Cardiac muscle cell (in vitro differentiated cells and primary cell): ENCODE data around the gene VPS13C. TPM values are rescaled to one million over a fixed set of nuclear protein-coding genes. Genes with fewer than 3 reads are reported as not detected.

ENCODE experiments used
- DNase-seq, 2 donors: peaks; one replicate each; pipeline versions ENCODE4 v3.0.0 to v3.0.0-alpha.2; 2010 to 2017; ENCODE audit warnings: low read depth in 1 of 2, low spot score in 1 of 2
- H3K27ac ChIP-seq: fragments of 200-600 bp; sonication (generic); 2 replicates; pipeline ENCODE4 v1.5.1; 2016
- H3K27me3 ChIP-seq: fragments of 200-600 bp; sonication (generic); 2 replicates; pipeline ENCODE4 v1.6.0; 2016; ENCODE audit warnings: control low read depth
- H3K36me3 ChIP-seq: fragments of 200-600 bp; sonication (generic); 2 replicates; pipeline ENCODE4 v1.5.1; 2016; ENCODE audit warnings: control low read depth
- H3K4me1 ChIP-seq: fragments of 200-600 bp; sonication (generic); 2 replicates; pipeline ENCODE4 v1.8.1; 2017; ENCODE audit warnings: low read depth, mild to moderate bottlenecking, mixed run types
- H3K4me3 ChIP-seq: fragments of 200-600 bp; sonication (generic); 2 replicates; pipeline ENCODE4 v1.5.1; 2016; ENCODE audit warnings: mild to moderate bottlenecking
- H3K9me3 ChIP-seq: fragments of 200-600 bp; sonication (generic); 2 replicates; pipeline ENCODE4 v1.5.1; 2017; ENCODE audit warnings: low read depth, mild to moderate bottlenecking, control low read depth
- CTCF ChIP-seq: IDR thresholded peaks from 2 replicates; pipeline ENCODE4 v1.5.1; 2012; ENCODE audit warnings: low read depth, mild to moderate bottlenecking, low read length
- polyA plus RNA-seq: library from polyadenylated mRNA; unstranded; fragments of >200 nt; fragmentation: Nextera tagmentation; extraction: Ambion mirVana; gene quantifications from 2 replicates; pipeline ENCODE4 v1.2.1, GENCODE V29; 2016
- total RNA-seq: library from RNA; depleted of rRNA; stranded (reverse); fragments of >200 nt; gene quantifications from 2 replicates; pipeline ENCODE4 v1.2.3, GENCODE V29; 2016

VPS13C gene
- total RNA-seq (13.8 and 31.8 TPM in 2 replicates), polyA plus RNA-seq (4.5 and 8.8 TPM in 2 replicates)

DNA sequence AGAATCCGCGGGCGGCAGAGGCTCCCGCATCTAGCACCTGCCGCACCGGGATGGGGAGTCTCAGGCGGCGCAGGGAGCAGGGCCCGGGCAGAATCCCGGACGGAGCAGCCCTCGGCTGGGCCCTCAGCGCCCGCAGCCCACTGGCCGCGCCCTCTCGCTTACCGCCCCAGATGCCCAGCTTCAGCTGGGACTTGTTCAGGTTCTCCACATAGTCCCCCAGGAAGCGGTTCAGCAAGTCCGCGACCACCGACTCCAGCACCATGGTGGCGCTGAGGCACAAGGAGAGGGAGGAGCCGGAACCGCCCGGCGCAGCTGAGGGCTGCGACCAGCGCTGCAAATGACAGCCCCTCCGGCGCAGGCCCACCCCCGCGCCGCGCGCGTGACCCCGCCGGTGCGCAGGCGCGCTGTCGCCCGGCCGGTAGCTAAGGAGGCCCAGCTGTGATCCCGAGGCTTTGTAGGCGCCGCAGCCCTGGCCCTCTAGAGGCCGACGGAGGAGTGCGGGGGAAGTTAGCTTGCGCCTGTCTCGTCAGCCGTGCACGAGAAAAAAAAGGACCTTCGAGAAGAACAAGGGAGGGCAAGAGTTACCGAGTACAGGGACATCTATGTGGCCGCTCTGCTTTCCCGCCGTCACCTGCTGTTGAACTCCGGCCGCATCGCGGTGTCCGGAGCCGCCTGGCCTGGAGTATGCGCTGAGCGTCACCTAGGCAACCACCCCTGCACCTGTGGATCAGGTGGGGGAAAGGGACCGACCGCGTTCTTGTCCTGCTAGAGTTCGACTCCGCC, at the start of gene VPS13C:
Gene VPS13C, minus strand, starts transcription at position 335 of the 783 bp plus-strand sequence. Its CDS starts 73 bp downstream, at position 262.
- Histone ChIP-seq H3K27me3 (peaks cover 46% of the 10 kb centered on the region), H3K27ac (peak within 1 kb of the TSS; percentile 6)

DNA sequence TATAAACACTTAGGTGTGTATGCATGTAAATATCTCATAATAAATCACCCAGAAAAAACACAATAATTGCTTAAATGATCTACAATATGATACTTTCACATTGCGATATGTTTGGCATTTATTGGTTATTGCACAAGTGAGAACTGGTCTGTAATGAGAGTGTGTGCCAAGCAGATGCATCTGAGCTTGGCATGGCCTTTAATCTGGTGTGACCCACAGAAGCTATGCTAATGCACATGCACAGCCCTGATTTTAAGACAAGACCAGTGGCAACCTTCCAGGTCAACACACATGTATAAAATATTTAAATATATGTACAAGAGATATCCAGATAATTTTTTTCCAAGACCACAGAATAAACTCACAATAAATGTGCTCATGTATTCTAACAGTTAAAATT, 49.2 kb upstream of the VPS13C start:
- no peak for TF ChIP-seq CTCF
- no peak overlapping the region for H3K27ac ChIP-seq
- no peak overlapping the region for H3K4me3 ChIP-seq
- DNase-seq, result no peak
- no peaks in the 10 kb centered on the region for H3K4me1 ChIP-seq
- H3K36me3 ChIP-seq, result no peaks in the 10 kb centered on the region
- H3K9me3 ChIP-seq, result no peaks in the 10 kb centered on the region
- H3K27me3 ChIP-seq, result no peaks in the 10 kb centered on the region

More for the DNA sequence above, at the start of gene VPS13C:
- no peaks in the 10 kb centered on the region for H3K4me1 ChIP-seq
- DNase-seq, result peak; percentile 95 to 96
- H3K36me3 ChIP-seq, result no peaks in the 10 kb centered on the region
- no peaks in the 10 kb centered on the region for H3K9me3 ChIP-seq
- H3K4me3 ChIP-seq, result peak within 1 kb of the TSS; percentile 57
- peak; percentile 75 for TF ChIP-seq CTCF

GRCh38 chr15:62108411-62108810, 48.2 kb upstream of the VPS13C start:
- Histone ChIP-seq H3K27ac (no peak overlapping the region), H3K4me1 (no peaks in the 10 kb centered on the region), H3K27me3 (no peaks in the 10 kb centered on the region), H3K36me3 (no peaks in the 10 kb centered on the region), H3K9me3 (no peaks in the 10 kb centered on the region), H3K4me3 (no peak overlapping the region)
- no peak for DNase-seq
- TF ChIP-seq CTCF, result no peak

DNA sequence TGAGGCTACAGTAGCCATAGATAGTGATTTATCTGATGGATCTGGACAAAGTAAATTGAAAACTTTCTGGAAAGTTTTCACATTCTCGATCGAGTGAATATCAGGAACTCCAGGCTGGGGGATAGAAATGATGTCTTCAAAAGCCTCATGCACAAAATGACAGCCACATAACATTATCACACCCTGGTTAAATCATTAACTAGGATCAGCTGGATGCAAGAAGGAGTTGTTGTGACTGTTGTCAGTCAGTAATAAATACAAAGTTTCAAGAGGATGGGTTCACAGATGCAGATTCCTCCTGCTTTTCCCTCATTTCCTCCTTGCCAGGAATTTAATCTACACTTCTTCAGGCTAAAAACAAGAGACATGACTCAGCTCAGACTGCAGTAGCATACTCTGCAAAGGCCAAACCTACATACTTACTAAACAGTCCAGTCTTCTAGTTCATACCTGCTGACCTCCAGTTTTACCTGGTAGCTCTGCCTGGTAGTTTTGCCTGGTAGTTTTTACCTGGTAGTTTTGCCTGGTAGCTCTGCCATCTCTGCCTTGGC, 47.4 kb upstream of the VPS13C start:
- no peak for TF ChIP-seq CTCF
- no peak overlapping the region for H3K4me3 ChIP-seq
- no peaks in the 10 kb centered on the region for H3K27me3 ChIP-seq
- H3K4me1 ChIP-seq, result no peaks in the 10 kb centered on the region
- DNase-seq, result peak in 1 of 2 donors; percentile 53
- H3K9me3 ChIP-seq, result no peaks in the 10 kb centered on the region
- no peaks in the 10 kb centered on the region for H3K36me3 ChIP-seq
- H3K27ac ChIP-seq, result no peak overlapping the region

DNA sequence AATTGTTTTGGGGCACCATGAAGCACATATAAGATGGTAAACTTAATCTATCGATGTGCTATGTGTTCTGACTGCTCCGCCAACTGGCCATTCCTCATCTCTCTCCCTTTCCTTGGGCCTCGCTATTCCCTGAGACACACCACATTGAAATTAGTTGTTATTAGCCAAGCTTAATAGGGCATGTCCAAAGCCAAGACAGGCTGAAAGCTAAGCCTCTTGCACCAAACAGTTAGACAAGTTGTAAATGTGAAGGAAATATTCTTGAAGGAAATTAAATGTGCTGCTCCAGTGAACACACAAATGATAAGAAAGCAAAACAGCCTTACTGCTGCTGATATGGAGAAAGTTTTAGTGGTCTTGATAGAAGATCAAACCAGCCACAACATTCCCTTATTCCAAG, 45.8 kb upstream of the VPS13C start:
- Histone ChIP-seq H3K36me3 (no peaks in the 10 kb centered on the region), H3K4me3 (no peak overlapping the region), H3K27me3 (no peaks in the 10 kb centered on the region), H3K27ac (no peak overlapping the region), H3K4me1 (no peaks in the 10 kb centered on the region), H3K9me3 (no peaks in the 10 kb centered on the region)
- TF ChIP-seq CTCF, result no peak
- DNase-seq, result no peak
